SK-N-SH (cell line): ENCODE measurements around the gene C10orf67. TPM values are rescaled to one million over a fixed set of nuclear protein-coding genes. Genes with fewer than 3 reads are reported as not detected.

ENCODE experiments used
- CTCF ChIA-PET: fragments of 300-600, 350-600 bp; formaldehyde crosslinking; extraction: SDS; loops from one replicate; lab custom pipeline; 2021; lab: Yijun Ruan, JAX
- POLR2A ChIA-PET: fragments of 350-600 bp; sonication (Branson Sonifier 250); formaldehyde crosslinking; extraction: SDS; loops from one replicate; lab custom pipeline; 2020; ENCODE audit warnings: antibody characterized with exemption, inconsistent platforms; lab: Yijun Ruan, JAX
- DNase-seq: peaks from one replicate; pipeline ENCODE4 v3.0.0; 2012
- H2AFZ ChIP-seq: fragments of 200-600 bp; sonication (generic); 2 replicates; pipeline ENCODE4 v1.8.1; 2016; ENCODE audit warnings: antibody characterized with exemption, mild to moderate bottlenecking, low read depth
- H3F3A ChIP-seq: fragments of 200-600 bp; sonication (generic); replicated peaks from 2 replicates; pipeline ENCODE3; 2016; ENCODE audit warnings: antibody characterized with exemption, mild to moderate bottlenecking; ENCODE audit not compliant: insufficient read depth
- H3K27ac ChIP-seq, 2 experiments: fragments of 200-500 bp in 1 of 2; fragments of 200-600 bp in 1 of 2; sonication (Bioruptor generic) in 1 of 2; sonication (generic), shearing (Covaris generic) in 1 of 2; 2 replicates each; pipeline versions ENCODE4 v1.5.1 to v1.6.1; 2014 to 2016; ENCODE audit warnings: low read depth in 2 of 2, inconsistent platforms in 1 of 2, low read length in 1 of 2, mild to moderate bottlenecking in 1 of 2, mixed read lengths in 1 of 2
- H3K27me3 ChIP-seq: fragments of 200-600 bp; sonication (generic), shearing (Covaris generic); 2 replicates; pipeline ENCODE4 v1.6.1; 2016; ENCODE audit warnings: mixed run types; ENCODE audit not compliant: insufficient read depth
- H3K36me3 ChIP-seq, 2 experiments: fragments of 200-500 bp in 1 of 2; fragments of 200-600 bp in 1 of 2; sonication (Bioruptor generic) in 1 of 2; sonication (generic) in 1 of 2; replicated peaks in 1 of 2; 2 replicates each; pipeline versions ENCODE3 to v1.5.1; 2014 to 2016; ENCODE audit warnings: low read length in 1 of 2, mild to moderate bottlenecking in 1 of 2; ENCODE audit not compliant: insufficient read depth in 2 of 2, control insufficient read depth in 1 of 2
- H3K4me1 ChIP-seq, 2 experiments: fragments of 200-500 bp in 1 of 2; fragments of 200-600 bp in 1 of 2; sonication (Bioruptor generic) in 1 of 2; sonication (generic), shearing (Covaris generic) in 1 of 2; 2 replicates each; pipeline versions ENCODE4 v1.5.1 to v1.6.1; 2014 to 2016; ENCODE audit warnings: low read depth in 1 of 2, low read length in 1 of 2, mixed run types in 1 of 2; ENCODE audit not compliant: insufficient read depth in 2 of 2, control insufficient read depth in 1 of 2
- H3K4me2 ChIP-seq: fragments of 200-600 bp; sonication (generic), shearing (Covaris generic); 2 replicates; pipeline ENCODE4 v1.6.1; 2017; ENCODE audit warnings: mixed run types
- H3K4me3 ChIP-seq, 2 experiments: fragments of 200-500 bp in 1 of 2; fragments of 200-600 bp in 1 of 2; sonication (Bioruptor generic) in 1 of 2; sonication (generic), shearing (Covaris generic) in 1 of 2; 2 replicates each; pipeline versions ENCODE4 v1.5.1 to v1.8.1; 2014 to 2016; ENCODE audit warnings: low read depth in 2 of 2, inconsistent platforms in 1 of 2, low read length in 1 of 2, mild to moderate bottlenecking in 1 of 2, mixed read lengths in 1 of 2, moderate library complexity in 1 of 2
- H3K79me2 ChIP-seq: fragments of 200-600 bp; sonication (generic); 2 replicates; pipeline ENCODE4 v1.8.1; 2017; ENCODE audit warnings: mild to moderate bottlenecking; ENCODE audit not compliant: insufficient read depth
- H3K9ac ChIP-seq: fragments of 200-600 bp; sonication (generic); 2 replicates; pipeline ENCODE4 v1.6.1; 2017; ENCODE audit warnings: mixed run types
- H3K9me2 ChIP-seq: fragments of 200-600 bp; sonication (generic); 2 replicates; pipeline ENCODE4 v1.6.1; 2017; ENCODE audit warnings: mixed run types
- H3K9me3 ChIP-seq: fragments of 200-600 bp; sonication (generic); 2 replicates; pipeline ENCODE4 v1.6.1; 2017; ENCODE audit warnings: mixed run types, mild to moderate bottlenecking, moderate library complexity
- H4K20me1 ChIP-seq: fragments of 200-600 bp; sonication (generic); 2 replicates; pipeline ENCODE4 v1.6.1; 2017; ENCODE audit warnings: mild to moderate bottlenecking, mixed run types; ENCODE audit not compliant: insufficient read depth
- CHD2 ChIP-seq: fragments of 150-350 bp; IDR thresholded peaks from 2 replicates; pipeline ENCODE4 v1.6.1; 2018; ENCODE audit warnings: low read length; ENCODE audit not compliant: partially characterized antibody
- CTCF ChIP-seq: fragments of 200-600 bp; sonication (generic); IDR thresholded peaks from 2 replicates; pipeline ENCODE4 v1.6.1; 2017; ENCODE audit warnings: antibody characterized with exemption, mild to moderate bottlenecking, moderate library complexity
- ELF1 ChIP-seq: IDR thresholded peaks from 2 replicates; pipeline ENCODE4 v1.4.0; 2012
- EP300 ChIP-seq, 2 experiments: IDR thresholded peaks; 2 replicates each; pipeline versions ENCODE4 v1.4.0 to v1.6.1; 2012; ENCODE audit warnings: borderline replicate concordance in 1 of 2, low read depth in 1 of 2, low read length in 1 of 2
- FOSL2 ChIP-seq: IDR thresholded peaks from 2 replicates; pipeline ENCODE4 v1.4.0; 2012; ENCODE audit warnings: low read depth, mild to moderate bottlenecking, moderate library complexity, borderline replicate concordance
- FOXM1 ChIP-seq: IDR thresholded peaks from 2 replicates; pipeline ENCODE4 v1.4.0; 2012; ENCODE audit warnings: low read depth, mild to moderate bottlenecking
- GABPA ChIP-seq: IDR thresholded peaks from 2 replicates; pipeline ENCODE4 v1.4.0; 2012; ENCODE audit warnings: low read depth, mild to moderate bottlenecking
- GATA2 ChIP-seq: sonication (generic); formaldehyde crosslinking; IDR thresholded peaks from 2 replicates; pipeline ENCODE4 v1.5.0; 2020; ENCODE audit warnings: mild to moderate bottlenecking, missing genetic modification reagents
- JUND ChIP-seq: IDR thresholded peaks from 2 replicates; pipeline ENCODE4 v1.4.0; 2012
- MAX ChIP-seq: IDR thresholded peaks from 2 replicates; pipeline ENCODE4 v1.4.0; 2012; ENCODE audit warnings: low read depth
- NRF1 ChIP-seq: IDR thresholded peaks from 2 replicates; pipeline ENCODE4 v1.6.1; 2012; ENCODE audit warnings: low read depth, mild to moderate bottlenecking, low read length
- POLR2AphosphoS5 ChIP-seq: IDR thresholded peaks from 2 replicates; pipeline ENCODE4 v1.6.1; 2012; ENCODE audit warnings: low read depth, low read length
- RAD21 ChIP-seq: IDR thresholded peaks from 2 replicates; pipeline ENCODE4 v1.6.1; 2012; ENCODE audit warnings: mild to moderate bottlenecking, low read length
- REST ChIP-seq: IDR thresholded peaks from 2 replicates; pipeline ENCODE4 v1.6.1; 2012; ENCODE audit warnings: mild to moderate bottlenecking, low read depth, low read length, moderate library complexity
- RFX5 ChIP-seq: IDR thresholded peaks from 2 replicates; pipeline ENCODE4 v1.6.1; 2012; ENCODE audit warnings: mild to moderate bottlenecking, improper control_type of control experiment, low read length
- RXRA ChIP-seq: IDR thresholded peaks from 2 replicates; pipeline ENCODE4 v1.4.0; 2012; ENCODE audit warnings: low read depth, mild to moderate bottlenecking, borderline replicate concordance
- SIN3A ChIP-seq: IDR thresholded peaks from 2 replicates; pipeline ENCODE4 v1.6.1; 2012; ENCODE audit warnings: low read depth, mild to moderate bottlenecking, low read length, moderate library complexity, borderline replicate concordance
- SMC3 ChIP-seq: IDR thresholded peaks from 2 replicates; pipeline ENCODE4 v1.6.1; 2012; ENCODE audit warnings: low read depth, low read length, improper control_type of control experiment
- TAF1 ChIP-seq: IDR thresholded peaks from 2 replicates; pipeline ENCODE4 v1.6.1; 2012; ENCODE audit warnings: low read depth, mild to moderate bottlenecking, low read length, moderate library complexity, borderline replicate concordance
- TCF12 ChIP-seq: IDR thresholded peaks from 2 replicates; pipeline ENCODE4 v1.4.0; 2012
- USF1 ChIP-seq: IDR thresholded peaks from 2 replicates; pipeline ENCODE4 v1.4.0; 2012; ENCODE audit warnings: low read depth, borderline replicate concordance
- USF2 ChIP-seq: fragments of 150-350 bp; IDR thresholded peaks from 2 replicates; pipeline ENCODE4 v1.6.1; 2017; ENCODE audit warnings: antibody characterized with exemption, low read length, low read depth, borderline replicate concordance
- YY1 ChIP-seq: IDR thresholded peaks from 2 replicates; pipeline ENCODE4 v1.4.0; 2012; ENCODE audit warnings: low read depth, mild to moderate bottlenecking
- ZBTB33 ChIP-seq: IDR thresholded peaks from 2 replicates; pipeline ENCODE4 v1.4.0; 2012; ENCODE audit warnings: low read depth, borderline replicate concordance
- WGBS: methylation state at CpG from one replicate; pipeline ENCODE4 v1.1.6; 2017; ENCODE audit warnings: low lambda C conversion rate; 5-methylcytosine and 5-hydroxymethylcytosine counted together
- polyA plus RNA-seq, 3 experiments: library from polyadenylated mRNA; depleted of rRNA; stranded (reverse); fragments of >200 nt; gene quantifications; 2 replicates each; pipeline ENCODE4 v1.2.3, GENCODE V29; 2012

C10orf67 gene
- polyA plus RNA-seq, 1 of the 3 experiments (the other 2 are of a cell fraction): 0.97 TPM

- ChIA-PET CTCF (interaction anchor here (0.5 to 9.9 kb wide), 116 partner anchors 8 to 1784 kb away, joined by 3 to 208 read pairs (median 4); partner anchors contain the start of gene PTF1A), POLR2A (interaction anchor here (1.0 kb wide), 1 partner anchor 135 kb away, joined by 3 read pairs; no protein-coding TSS in a partner anchor)
- peak; percentile 85 for DNase-seq
- Histone ChIP-seq H3K27me3 (peaks cover 7% of the 10 kb centered on the region; the same call in 1 of the 2 replicates), H3K9ac (no peak overlapping the region), H3K79me2 (no peaks in the 10 kb centered on the region), H3K4me2 (peak overlapping the region; percentile 68), H3K4me3 (peak overlapping the region; percentile 25 to 49; a peak in 3 of 4 replicates), H3K9me3 (no peaks in the 10 kb centered on the region), H4K20me1 (no peaks in the 10 kb centered on the region), H3K36me3 (no peaks in the 10 kb centered on the region), H3K4me1 (peaks cover 0 to 3% of the 10 kb centered on the region in 2 experiments; a peak in 1 of 4 replicates), H2AFZ (0 out of 2 replicates have a peak overlapping the region, but pooled peaks have one; percentile 7), H3F3A (no peaks in the 10 kb centered on the region), H3K27ac (no peak overlapping the region), H3K9me2 (no peaks in the 10 kb centered on the region)
- WGBS: 1% methylated on average over 5 of the region's 5 CpGs
- TF ChIP-seq TCF12 (no peak), RFX5 (no peak), RXRA (no peak), FOXM1 (no peak), CHD2 (no peak), CTCF (peak; percentile 94), FOSL2 (no peak), EP300 (IDR thresholded peaks at IDR 0.05; ENCODE audit: borderline replicate concordance in 1 of 2, low read depth in 1 of 2, low read length in 1 of 2) (no peak), REST (no peak), SMC3 (peak; percentile 76), MAX (no peak), ELF1 (no peak), RAD21 (peak; percentile 91), SIN3A (no peak), GATA2 (CRISPR knock-in tag) (no peak), NRF1 (no peak), TAF1 (no peak), GABPA (no peak), USF2 (no peak), JUND (no peak), POLR2AphosphoS5 (no peak), ZBTB33 (no peak), USF1 (no peak), YY1 (no peak)
Observed at GRCh38 chr10:23158370-23158769, 186.2 kb downstream of the C10orf67 start.
